HG02840 (cell line): ENCODE results near the gene CSNK1G2.

ENCODE experiments used
- ATAC-seq: cut with Tn5 transposase; IDR thresholded peaks from one replicate; pipeline ENCODE4 v1.9.1; 2021; ENCODE audit warnings: mild to moderate bottlenecking, moderate library complexity, moderate number of reproducible peaks; ENCODE audit not compliant: unreplicated experiment, low FRiP score

CSNK1G2 gene

GRCh38 chr19:1962674-1963073 lies 21.7 kb downstream of the CSNK1G2 start:
- ATAC-seq: no peak

- ATAC-seq: no peak
Observed at GRCh38 chr19:1967087-1967608, 26.2 kb downstream of the CSNK1G2 start.

- no peak for ATAC-seq
Observed at GRCh38 chr19:1968279-1969175, 27.6 kb downstream of the CSNK1G2 start.

- no peak for ATAC-seq
Observed at GRCh38 chr19:1969176-1970002, 28.4 kb downstream of the CSNK1G2 start.

GRCh38 chr19:1970003-1970805 lies 29.2 kb downstream of the CSNK1G2 start:
- no peak for ATAC-seq

- ATAC-seq: no peak
Observed at GRCh38 chr19:1970806-1971502, 30.0 kb downstream of the CSNK1G2 start.

- no peak for ATAC-seq
Observed at GRCh38 chr19:1974381-1975161, 33.6 kb downstream of the CSNK1G2 start.

- ATAC-seq: no peak
Observed at GRCh38 chr19:1975162-1975480, 34.1 kb downstream of the CSNK1G2 start.

- no peak for ATAC-seq
Observed at GRCh38 chr19:1977120-1977519, 36.1 kb downstream of the CSNK1G2 start.

GRCh38 chr19:1978346-1978894 lies 37.4 kb downstream of the CSNK1G2 start:
- ATAC-seq: no peak

- no peak for ATAC-seq
Observed at GRCh38 chr19:1979017-1979416, 38.0 kb downstream of the CSNK1G2 start.

- no peak for ATAC-seq
Observed at GRCh38 chr19:1979642-1980041, 38.7 kb downstream of the CSNK1G2 start.

- no peak for ATAC-seq
Observed at GRCh38 chr19:1980091-1980808, 39.3 kb downstream of the CSNK1G2 start.

GRCh38 chr19:1980809-1981181 lies 39.8 kb downstream of the CSNK1G2 start:
- no peak for ATAC-seq

GRCh38 chr19:1981253-1981652 lies 40.3 kb downstream of the CSNK1G2 start:
- ATAC-seq: no peak

- no peak for ATAC-seq
Observed at GRCh38 chr19:1984357-1984756, 43.4 kb downstream of the CSNK1G2 start.

- ATAC-seq: no peak
Observed at GRCh38 chr19:1985588-1986356, 44.8 kb downstream of the CSNK1G2 start.
